Lower lobe of right lung (tissue), 2 donors: ENCODE measurements around the gene FAM13C. TPM values are rescaled to one million over a fixed set of nuclear protein-coding genes. Genes with fewer than 3 reads are reported as not detected.

Source experiments
- ATAC-seq, 2 donors: fragments of 200-7000 bp; cut with Tn5 transposase; one replicate each; pipeline ENCODE4 v1.9.1; 2020 to 2022; ENCODE audit warnings: mild to moderate bottlenecking in 2 of 2, moderate library complexity in 2 of 2
- DNase-seq: peaks from one replicate; pipeline ENCODE4 v3.0.0-alpha.2; 2020
- H3K27ac ChIP-seq: fragments of 200-600 bp; one replicate; pipeline ENCODE4 v1.8.0; 2022
- H3K27me3 ChIP-seq: fragments of 200-600 bp; one replicate; pipeline ENCODE4 v1.8.0; 2022; ENCODE audit warnings: low read depth
- H3K36me3 ChIP-seq: fragments of 200-600 bp; one replicate; pipeline ENCODE4 v1.8.0; 2022; ENCODE audit warnings: mild to moderate bottlenecking
- H3K4me1 ChIP-seq: fragments of 200-600 bp; one replicate; pipeline ENCODE4 v1.8.0; 2022
- H3K4me3 ChIP-seq: fragments of 200-600 bp; one replicate; pipeline ENCODE4 v1.8.0; 2022; ENCODE audit warnings: mild to moderate bottlenecking
- H3K9me3 ChIP-seq: fragments of 200-600 bp; one replicate; pipeline ENCODE4 v1.8.0; 2022
- CTCF ChIP-seq: fragments of 200-600 bp; IDR thresholded peaks from one replicate; pipeline ENCODE4 v1.8.0; 2022; ENCODE audit warnings: antibody characterized with exemption, mild to moderate bottlenecking
- intact Hi-C: fragments of 100-400 bp; cut with DNase I; formaldehyde crosslinking; loops from one replicate; pipeline ENCODE4 v1.11.0; 2022
- total RNA-seq: library from RNA; stranded (reverse); fragmentation: NEBNext Ultra II Directional; extraction: Animal tissue kit (Norgen Biotek cat#: 25700); gene quantifications from one replicate; pipeline ENCODE4 v1.2.1, GENCODE V29; 2021
- donor health status: DM: no; HTN: yes; CAD: no; lungs with severe emphysema.

Gene FAM13C
- total RNA-seq, 1 donor from 2014 or later = 13.9 TPM

DNA sequence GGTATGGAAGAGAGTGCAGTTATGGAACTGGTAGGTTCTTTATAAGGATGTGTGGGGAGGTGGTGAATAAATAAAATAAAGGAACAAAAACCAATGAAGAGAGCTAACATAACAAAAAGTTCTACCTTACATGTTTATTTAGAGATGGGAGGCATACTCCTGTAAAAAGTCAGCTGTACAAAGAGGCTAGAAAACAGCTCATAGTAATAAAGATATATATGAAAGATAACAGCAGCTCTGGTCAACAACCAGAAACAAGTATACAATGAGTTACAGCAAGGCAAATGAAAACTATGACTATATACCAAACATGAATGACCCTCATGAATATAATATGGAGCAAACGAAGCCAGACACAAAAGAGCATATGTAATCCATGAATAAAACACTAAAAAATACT lies 62.0 kb downstream of the FAM13C start:
- intact Hi-C loops = no loop called here
- TF ChIP-seq CTCF = no peak
- no peaks in the 10 kb centered on the region for H3K36me3 ChIP-seq
- no peak overlapping the region for H3K4me3 ChIP-seq
- no peak for DNase-seq
- H3K27me3 ChIP-seq = no peaks in the 10 kb centered on the region
- H3K27ac ChIP-seq = no peak overlapping the region
- ATAC-seq = no peak
- no peaks in the 10 kb centered on the region for H3K9me3 ChIP-seq
- H3K4me1 ChIP-seq = no peaks in the 10 kb centered on the region

- no peak overlapping the region for H3K4me3 ChIP-seq
- H3K27ac ChIP-seq = no peak overlapping the region
- TF ChIP-seq CTCF = no peak
- ATAC-seq = no peak
- no peaks in the 10 kb centered on the region for H3K4me1 ChIP-seq
- no peaks in the 10 kb centered on the region for H3K9me3 ChIP-seq
- H3K36me3 ChIP-seq = no peaks in the 10 kb centered on the region
- H3K27me3 ChIP-seq = no peaks in the 10 kb centered on the region
- intact Hi-C loops = no loop called here
- no peak for DNase-seq
These were observed 62.4 kb downstream of the FAM13C start for GRCh38 chr10:59299933-59300332.

DNA sequence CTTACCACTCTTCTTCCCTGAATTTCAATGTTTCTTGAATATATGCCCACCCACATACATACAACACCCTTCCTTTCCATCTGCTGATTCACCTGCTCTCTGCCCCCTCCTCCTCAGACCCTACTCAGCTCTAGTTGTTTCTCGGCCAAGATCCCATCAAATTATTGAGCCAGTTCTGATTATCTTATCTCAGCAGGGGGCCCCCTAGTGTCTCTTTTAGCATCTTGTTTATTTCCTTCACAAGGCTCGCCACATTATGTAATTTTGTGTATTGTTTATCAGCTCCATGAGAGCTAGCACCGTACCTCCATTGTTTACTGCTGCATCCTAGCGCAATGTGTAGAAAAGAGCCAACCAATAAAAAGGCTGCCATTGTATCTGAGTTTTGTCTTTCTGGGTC lies 71.9 kb downstream of the FAM13C start:
- no peaks in the 10 kb centered on the region for H3K4me1 ChIP-seq
- DNase-seq (no peak), ATAC-seq (no peak)
- H3K36me3 ChIP-seq = no peaks in the 10 kb centered on the region
- no peaks in the 10 kb centered on the region for H3K27me3 ChIP-seq
- intact Hi-C loops = no loop called here
- no peaks in the 10 kb centered on the region for H3K9me3 ChIP-seq
- no peak overlapping the region for H3K27ac ChIP-seq
- no peak overlapping the region for H3K4me3 ChIP-seq
- TF ChIP-seq CTCF = no peak

DNA sequence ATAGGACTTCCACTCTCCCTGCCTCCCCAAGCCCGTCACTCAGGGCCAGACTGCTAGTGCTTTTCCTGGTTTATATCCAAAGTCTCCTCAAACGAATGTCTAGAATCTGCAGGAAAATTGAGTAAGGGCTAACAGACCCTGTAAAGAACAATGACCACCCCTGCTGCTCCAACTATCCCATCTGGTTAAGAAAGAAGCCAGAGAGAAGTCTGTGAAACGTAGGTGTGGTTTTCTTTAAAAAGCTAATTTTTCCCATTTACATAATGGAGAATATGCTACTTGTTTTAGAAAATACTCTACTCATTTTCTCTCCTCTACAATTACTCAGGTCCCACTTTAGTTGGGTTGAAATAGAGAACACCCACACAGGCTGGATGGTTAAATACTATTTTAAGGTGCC lies 72.5 kb downstream of the FAM13C start:
- DNase-seq = no peak
- Histone ChIP-seq H3K27ac (no peak overlapping the region), H3K36me3 (no peaks in the 10 kb centered on the region), H3K4me1 (no peaks in the 10 kb centered on the region), H3K27me3 (no peaks in the 10 kb centered on the region), H3K9me3 (no peaks in the 10 kb centered on the region), H3K4me3 (no peak overlapping the region)
- no peak for ATAC-seq
- intact Hi-C loops = no loop called here
- no peak for TF ChIP-seq CTCF

DNA sequence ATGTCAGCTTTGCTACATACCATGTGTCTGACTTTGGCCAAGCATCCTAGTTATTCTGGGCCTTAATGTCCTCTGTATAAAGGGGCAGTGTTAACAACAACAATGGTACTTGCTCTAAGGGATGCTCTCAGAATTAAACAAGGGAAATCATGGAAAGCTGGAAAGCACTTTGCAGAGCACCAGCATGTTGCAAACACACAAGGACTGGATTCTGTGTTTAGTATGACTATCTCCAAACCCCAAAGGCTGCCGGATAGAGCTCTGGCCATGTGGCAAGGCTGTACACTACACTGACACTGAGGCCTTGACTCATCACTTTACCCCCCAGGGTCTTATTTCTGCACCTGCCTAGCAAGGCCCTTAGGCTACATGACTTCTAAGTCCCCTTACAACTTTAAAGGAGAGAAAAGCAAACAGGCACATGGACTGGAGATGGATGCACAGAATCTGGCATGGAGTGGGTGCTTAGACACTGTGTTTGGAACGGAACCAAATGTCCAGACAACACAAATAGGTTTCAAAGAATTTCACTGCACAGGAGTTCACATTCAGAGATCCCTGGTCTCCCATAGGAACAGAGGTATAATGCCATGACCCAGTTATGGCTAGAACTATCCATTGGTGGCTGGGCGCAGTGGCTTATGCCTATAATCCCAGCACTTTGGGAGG lies 74.6 kb downstream of the FAM13C start:
- H3K27me3 ChIP-seq = no peaks in the 10 kb centered on the region
- no peak for ATAC-seq
- TF ChIP-seq CTCF = no peak
- H3K4me1 ChIP-seq = no peaks in the 10 kb centered on the region
- no peak overlapping the region for H3K4me3 ChIP-seq
- intact Hi-C loops = no loop called here
- H3K27ac ChIP-seq = no peak overlapping the region
- no peak for DNase-seq
- H3K36me3 ChIP-seq = no peaks in the 10 kb centered on the region
- H3K9me3 ChIP-seq = no peaks in the 10 kb centered on the region
